ENCODE measurements around the gene ASB1. TPM values are rescaled to one million over a fixed set of nuclear protein-coding genes. Genes with fewer than 3 reads are reported as not detected.

The ASB1 gene
- total RNA-seq, 1 donor from 2014 or later = 29.7 TPM

DNA sequence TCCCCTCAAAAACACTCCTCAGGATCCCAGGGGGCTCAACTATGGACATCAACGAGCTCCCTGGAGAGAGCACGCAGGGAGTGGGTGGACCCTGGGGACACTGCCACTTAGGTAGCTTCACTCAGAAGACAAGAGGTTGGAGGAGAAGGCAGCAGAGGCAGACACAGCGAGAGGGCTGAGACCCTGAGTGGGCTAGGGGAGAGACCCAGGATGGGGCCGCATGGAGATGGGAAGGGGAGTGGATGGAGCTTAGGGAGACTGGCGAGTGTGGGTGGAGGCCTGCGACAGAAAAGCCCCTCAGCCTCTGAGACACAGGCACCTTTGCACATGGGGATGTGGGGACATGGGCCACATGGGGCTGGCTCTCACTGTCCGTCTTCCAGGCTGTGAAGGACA lies 70.9 kb downstream of the ASB1 start:
- no peak for DNase-seq (ENCODE audit: low read depth)
- H3K4me3 ChIP-seq (ENCODE audit: low read depth, low read length) = no peak overlapping the region
- TF ChIP-seq, protein P1, sequence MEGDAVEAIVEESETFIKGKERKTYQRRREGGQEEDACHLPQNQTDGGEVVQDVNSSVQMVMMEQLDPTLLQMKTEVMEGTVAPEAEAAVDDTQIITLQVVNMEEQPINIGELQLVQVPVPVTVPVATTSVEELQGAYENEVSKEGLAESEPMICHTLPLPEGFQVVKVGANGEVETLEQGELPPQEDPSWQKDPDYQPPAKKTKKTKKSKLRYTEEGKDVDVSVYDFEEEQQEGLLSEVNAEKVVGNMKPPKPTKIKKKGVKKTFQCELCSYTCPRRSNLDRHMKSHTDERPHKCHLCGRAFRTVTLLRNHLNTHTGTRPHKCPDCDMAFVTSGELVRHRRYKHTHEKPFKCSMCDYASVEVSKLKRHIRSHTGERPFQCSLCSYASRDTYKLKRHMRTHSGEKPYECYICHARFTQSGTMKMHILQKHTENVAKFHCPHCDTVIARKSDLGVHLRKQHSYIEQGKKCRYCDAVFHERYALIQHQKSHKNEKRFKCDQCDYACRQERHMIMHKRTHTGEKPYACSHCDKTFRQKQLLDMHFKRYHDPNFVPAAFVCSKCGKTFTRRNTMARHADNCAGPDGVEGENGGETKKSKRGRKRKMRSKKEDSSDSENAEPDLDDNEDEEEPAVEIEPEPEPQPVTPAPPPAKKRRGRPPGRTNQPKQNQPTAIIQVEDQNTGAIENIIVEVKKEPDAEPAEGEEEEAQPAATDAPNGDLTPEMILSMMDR (conservative IDR thresholded peaks at IDR 0.05; ENCODE audit: low read depth, low read length) = no peak

DNA sequence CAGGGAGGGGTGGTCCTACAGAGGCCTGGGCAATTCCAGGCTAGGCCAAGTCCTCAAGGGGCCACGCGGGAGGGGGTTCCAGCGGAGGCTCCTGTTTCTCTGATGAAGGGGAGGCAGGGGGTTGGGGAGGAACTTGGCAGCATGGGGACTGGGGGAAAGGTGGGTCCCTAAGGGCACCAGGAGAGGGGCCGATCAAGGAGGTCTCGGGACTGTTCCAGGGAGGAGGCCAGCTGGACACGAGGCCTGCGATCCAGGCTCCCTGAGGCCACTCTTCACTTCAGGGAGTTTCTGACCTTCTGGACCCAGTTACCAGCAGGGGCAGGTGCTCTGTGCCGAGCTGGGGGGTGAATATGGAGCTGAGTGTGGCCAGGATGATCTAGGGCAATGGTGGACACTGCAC lies 71.5 kb downstream of the ASB1 start:
- TF ChIP-seq, protein P1 (conservative IDR thresholded peaks at IDR 0.05; ENCODE audit: low read depth, low read length) = no peak

DNA sequence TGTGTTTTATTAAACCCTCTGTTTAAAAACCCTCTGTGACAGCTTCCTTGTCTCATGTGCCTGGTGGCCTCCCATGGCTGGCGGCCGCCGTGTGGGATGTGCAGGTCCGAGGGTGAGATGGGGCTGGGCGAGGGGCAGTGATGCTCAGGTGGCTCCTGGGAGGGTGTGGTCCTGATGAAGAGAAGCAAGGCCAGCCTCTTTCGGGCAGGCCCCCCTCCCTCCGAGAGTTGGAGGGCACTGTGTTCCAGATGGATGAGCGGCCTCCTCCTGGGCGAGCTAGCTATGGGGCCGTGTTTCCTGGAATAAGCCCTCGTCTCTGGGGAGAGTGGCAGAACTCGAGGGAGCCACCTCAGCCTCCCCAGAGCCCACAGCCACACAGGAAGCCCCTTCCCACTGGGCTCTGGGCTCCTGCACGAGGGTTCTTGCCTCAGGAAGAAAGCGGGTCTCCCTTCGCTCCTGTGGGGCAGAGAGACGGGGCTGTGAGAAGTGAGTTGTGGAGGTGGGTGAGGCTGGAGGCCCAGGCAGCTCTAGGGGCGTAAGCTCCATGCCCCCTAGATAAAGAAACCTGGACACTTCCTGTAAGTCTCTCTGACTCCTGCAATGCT lies 72.1 kb downstream of the ASB1 start:
- TF ChIP-seq, protein P1 (conservative IDR thresholded peaks at IDR 0.05; ENCODE audit: low read depth, low read length) = no peak
- no peak overlapping the region for H3K4me3 ChIP-seq (ENCODE audit: low read depth, low read length)
- no peak for DNase-seq (ENCODE audit: low read depth)

More for the DNA sequence above, 71.5 kb downstream of the ASB1 start:
- no peak for DNase-seq (ENCODE audit: low read depth)
- no peak overlapping the region for H3K4me3 ChIP-seq (ENCODE audit: low read depth, low read length)

DNA sequence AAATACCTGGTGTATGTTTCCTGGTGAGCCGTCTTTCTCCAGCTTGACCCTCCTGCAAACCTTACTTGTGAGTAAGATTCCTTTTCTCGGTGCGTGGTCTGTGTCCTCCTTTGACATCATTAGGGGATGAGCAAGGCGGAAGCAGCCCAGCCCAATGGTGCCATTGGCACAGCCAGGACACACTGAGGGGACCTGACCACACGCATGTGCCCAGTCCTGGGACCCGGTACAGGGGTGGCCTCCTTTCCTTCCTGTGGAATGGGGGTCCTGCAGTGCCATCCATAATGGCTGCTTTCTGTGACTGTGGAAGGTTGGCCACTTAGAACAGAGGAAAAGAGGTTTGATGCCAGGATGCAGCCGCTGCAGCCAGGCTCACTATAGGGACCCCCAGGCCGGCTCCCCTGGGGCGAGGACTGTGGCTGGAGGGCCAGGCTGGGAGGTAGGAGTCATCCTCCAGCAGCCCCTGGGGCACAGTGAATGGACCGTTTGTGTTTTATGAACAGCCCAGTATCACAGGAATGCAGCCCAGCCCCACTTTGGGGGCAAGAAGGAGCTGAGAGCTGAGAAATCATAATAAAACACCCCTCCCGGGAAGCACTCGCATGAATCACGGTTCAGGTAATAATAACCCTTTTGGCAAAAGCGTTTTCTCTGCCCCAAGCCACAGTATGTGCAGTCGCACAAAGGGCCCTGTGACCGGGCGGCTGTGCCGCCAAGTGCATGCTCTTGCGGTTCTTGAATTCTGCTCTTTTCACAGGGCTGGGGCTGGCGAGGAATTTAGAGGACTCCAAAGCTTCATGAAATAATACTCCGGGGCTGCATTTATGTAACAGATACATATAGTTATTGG lies 73.2 kb downstream of the ASB1 start:
- no peak overlapping the region for H3K4me3 ChIP-seq (ENCODE audit: low read depth, low read length)
- TF ChIP-seq, protein P1 (conservative IDR thresholded peaks at IDR 0.05; ENCODE audit: low read depth, low read length) = no peak
- DNase-seq (ENCODE audit: low read depth) = no peak

DNA sequence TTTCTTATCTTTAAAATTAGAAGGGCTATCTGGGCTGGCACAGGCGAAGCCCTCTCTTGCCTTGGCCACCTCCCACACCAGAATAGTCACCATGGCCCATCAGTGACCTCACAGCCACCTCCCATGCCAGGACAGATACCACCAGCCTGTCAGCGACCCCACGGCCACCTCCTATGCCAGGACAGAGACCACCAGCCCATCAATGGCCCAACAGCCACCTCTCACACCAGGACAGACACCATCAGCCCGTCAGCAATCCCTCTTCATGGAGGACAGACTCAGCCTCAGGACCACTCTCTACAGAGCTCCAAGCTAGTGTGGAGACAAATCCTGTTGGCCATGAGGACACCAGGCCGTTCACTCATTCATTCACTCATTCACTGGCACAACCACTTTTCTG lies 74.6 kb downstream of the ASB1 start:
- no peak for DNase-seq (ENCODE audit: low read depth)
- TF ChIP-seq, protein P1 (conservative IDR thresholded peaks at IDR 0.05; ENCODE audit: low read depth, low read length) = no peak
- H3K4me3 ChIP-seq (ENCODE audit: low read depth, low read length) = no peak overlapping the region

Other genes with a start within 250 kb of the ASB1 start
- 18.2 and 28.9 TPM in 2 replicates for gene ILKAP, start 223.2 kb upstream of the ASB1 start, total RNA-seq
- 20.3 and 25.5 TPM in 2 replicates for gene HES6, start 186.9 kb upstream of the ASB1 start, total RNA-seq
- gene PER2, start 138.3 kb upstream of the ASB1 start, total RNA-seq = 0.86 and 4.1 TPM in 2 replicates
- 8.2 and 8.5 TPM in 2 replicates for gene TRAF3IP1, start 106.4 kb upstream of the ASB1 start, total RNA-seq

Data from epithelial cell of proximal tubule (primary cell).